HS-5 (cell line): ENCODE measurements around the gene SIL1.
A peak's percentile ranks its signal among the peaks of the same experiment; 100 is the strongest.
"Not testable (repeated sequence)": the region's sequence is repeated elsewhere in the genome, so short reads cannot be mapped to it uniquely, and the experiment has no call there.

Source experiments
- DNase-seq: peaks from one replicate; pipeline ENCODE4 v3.0.0-alpha.2; 2012; ENCODE audit warnings: low read depth

The SIL1 gene

GRCh38 chr5:139199321-139199720, 1.2 kb upstream of the SIL1 start:
- DNase-seq, result no peak

GRCh38 chr5:139196296-139196956, 1.7 kb downstream of the SIL1 start:
- DNase-seq, result no peak

DNA sequence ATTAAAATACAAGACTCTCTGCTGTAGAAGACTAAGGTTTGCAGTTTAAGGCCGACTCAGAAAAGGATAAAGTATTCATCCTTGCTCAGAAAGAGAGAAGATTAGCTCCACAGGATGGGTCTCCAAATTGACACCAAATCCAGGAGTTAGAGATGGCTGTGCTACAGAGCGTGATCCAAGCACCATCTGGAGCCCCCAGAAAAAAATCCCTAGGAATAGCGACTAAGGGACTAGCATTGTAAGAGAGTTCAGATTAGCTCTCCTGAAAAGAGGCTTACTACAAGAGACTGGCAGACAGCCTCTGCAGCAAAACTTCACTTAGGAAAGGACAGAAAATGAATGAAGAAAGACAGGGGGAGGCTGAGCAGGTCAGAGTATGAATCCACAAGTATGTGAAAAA, 3.7 kb downstream of the SIL1 start:
- DNase-seq, result no peak

DNA sequence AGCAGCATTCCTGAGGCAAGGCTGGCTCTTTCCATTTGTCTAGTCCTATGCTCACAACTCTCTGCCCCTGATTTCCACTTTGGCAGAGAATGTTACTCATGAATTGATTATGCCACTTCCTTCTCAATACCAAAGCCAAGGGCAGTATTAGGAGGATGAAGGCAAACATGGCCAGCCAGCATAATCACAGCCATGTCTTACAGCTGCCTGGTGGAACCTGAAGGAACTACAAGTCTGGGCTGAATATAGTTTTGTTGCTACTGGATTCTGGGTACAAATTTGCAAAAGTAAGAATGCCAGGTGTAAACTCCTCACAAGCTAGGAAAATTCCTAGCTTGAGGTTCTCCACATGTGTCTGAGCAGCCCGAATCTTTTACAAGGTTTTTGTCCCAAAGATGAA, 4.2 kb downstream of the SIL1 start:
- no peak for DNase-seq

- DNase-seq, result not testable (repeated sequence)
Measured at GRCh38 chr5:139192906-139193305, 5.3 kb downstream of the SIL1 start.

GRCh38 chr5:139191954-139192353, 6.2 kb downstream of the SIL1 start:
- DNase-seq, result not testable (repeated sequence)

DNA sequence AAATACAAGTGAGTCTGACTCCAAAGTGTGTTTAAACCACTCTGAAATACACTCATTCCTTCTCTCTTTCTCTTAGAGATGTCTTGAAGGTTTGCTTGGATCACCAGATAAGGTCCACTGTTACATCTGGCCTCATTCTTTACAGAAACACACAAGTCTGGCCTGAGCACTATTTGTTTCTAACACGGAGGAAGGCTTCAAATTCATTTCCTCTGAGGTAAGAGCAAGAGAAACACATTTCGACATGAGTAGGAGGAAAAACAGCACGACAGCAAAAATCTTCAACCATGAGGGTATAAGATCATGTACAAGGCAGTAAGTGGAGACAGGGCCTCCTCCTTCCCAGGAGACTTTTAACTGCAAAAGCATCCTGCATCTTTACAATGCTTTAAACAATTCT, 8.0 kb downstream of the SIL1 start:
- no peak for DNase-seq

GRCh38 chr5:139188558-139189270, 9.5 kb downstream of the SIL1 start:
- DNase-seq, result no peak

DNA sequence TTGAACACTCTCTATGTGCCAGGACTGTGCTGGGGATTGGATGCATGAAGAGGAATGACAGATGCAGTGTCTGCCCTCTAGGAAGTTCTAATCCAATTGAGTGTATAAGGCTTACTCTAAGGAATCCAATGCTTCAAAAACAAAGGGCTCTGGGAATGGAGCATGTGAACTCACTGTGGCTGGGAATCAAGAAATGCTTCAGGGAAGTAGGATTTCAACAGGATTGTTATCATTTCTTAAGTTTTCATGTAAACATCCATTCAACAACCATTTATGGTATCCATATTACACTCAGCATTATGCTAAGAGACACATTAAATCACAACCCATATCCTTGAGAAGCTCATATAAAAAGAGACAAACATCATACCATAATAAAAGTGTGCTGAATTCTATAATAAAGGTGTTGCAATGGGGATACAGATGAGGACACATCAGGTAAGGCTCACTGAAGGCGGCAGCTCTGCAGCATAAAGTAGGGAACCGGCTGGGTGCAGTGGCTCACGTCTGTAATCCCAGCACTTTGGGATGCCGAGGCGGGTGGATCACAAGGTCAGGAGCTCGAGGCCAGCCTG, 11.3 kb downstream of the SIL1 start:
- DNase-seq, result no peak

DNA sequence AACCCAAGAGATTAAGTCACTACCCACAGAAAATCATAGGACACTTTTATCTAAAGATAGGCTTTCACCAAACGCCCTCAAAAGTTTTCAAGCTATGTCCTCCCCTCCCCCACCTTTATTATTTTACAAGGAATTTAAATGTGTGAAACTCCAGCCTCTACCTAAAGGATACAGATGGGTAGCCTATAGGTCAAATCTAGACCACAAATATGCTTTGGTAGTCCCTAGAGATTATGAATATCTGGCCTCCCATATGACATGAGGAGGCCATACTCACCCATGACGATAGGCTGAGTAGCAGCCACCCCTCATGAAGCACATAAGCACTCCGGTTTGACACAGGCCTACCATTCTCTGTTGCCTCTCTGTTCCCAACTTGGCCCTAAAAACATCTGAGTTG, 11.9 kb downstream of the SIL1 start:
- DNase-seq, result no peak

DNA sequence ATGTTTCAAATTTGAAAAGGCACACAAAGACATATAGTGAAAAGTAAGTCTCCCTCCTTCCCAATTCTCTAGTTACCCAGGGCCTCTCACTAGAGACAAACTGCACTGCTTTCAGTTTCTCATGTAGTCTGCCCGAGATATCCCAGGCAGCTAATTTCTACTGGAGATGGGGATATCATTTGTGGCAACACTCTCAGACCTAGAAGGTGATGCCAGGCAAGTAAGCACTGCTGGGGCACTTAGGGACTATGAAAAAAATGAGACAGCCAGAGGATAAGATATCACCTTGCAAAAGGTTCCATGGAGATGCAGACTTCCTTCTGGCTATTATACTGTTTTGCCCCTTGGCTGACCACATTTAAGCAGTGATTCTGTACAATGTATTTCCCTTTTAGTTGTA, 12.6 kb downstream of the SIL1 start:
- no peak for DNase-seq

DNA sequence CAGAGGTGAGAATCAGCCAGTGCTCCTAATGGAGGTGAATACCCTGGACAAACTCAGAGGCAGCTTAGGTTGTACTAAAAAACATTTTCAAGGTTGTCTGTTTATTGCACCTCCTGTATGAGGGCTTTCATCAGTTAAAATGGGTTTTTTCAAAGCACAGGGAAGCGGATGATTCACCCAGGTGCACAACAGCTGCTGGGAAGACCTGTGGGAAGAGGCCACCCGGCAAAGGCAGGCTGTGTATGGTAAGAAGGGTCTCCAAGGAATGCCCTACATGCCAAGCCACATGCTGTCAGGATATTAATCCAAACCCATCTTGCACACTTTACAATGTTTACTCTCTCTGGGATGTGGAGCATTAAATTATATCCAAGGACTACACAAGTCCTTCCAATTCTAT, 14.7 kb downstream of the SIL1 start:
- DNase-seq, result no peak

- no peak for DNase-seq
Measured at GRCh38 chr5:139182528-139183296, 15.5 kb downstream of the SIL1 start.

DNA sequence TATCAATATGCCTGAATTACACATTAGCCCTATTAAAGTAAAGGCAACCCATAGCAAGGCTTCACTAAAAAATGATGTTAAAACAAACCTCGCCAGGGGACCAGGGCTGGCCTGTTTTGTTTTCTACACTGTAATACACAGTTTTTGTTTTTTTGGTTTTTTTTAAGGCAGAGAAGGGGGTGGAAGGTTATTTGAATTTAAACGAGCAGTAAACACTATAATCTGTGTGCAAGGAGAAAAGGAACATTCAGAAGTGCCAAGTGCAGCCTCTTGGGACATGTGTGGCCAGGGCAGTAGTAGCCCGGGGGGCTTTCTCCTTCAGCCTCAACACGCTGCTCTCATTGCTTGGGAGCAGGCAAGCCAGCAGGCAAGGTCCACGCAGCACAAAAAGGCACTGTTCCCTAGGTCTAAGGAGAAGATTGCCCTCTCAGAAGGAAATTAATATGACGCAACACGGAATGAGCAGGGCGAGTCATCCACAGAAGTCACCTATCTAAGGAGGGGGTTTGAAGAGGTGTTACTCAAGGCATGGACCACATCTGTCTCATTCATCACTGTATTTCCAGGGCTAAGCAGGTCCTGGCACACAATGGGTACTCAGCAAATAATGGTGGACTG, 16.2 kb downstream of the SIL1 start:
- peak; percentile 13 for DNase-seq

DNA sequence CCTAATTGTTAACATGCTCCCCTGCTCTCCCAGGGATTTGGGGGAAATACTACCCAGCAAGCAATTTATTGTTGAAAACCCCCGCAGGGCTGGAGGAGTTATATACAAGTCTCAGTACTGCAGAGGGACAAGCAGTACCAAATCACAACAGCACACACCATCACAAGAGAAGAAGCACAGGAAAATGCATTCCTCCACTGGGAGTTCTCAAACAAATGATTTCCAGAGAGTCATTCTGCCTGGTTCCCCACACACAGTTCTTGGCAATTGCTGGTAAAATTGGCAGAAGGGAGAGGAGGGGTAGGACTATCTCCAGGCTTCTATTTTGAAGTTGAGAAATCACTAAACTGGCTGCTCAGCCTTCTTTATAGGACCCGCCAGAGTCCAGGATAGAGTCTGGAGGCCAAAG, 16.8 kb downstream of the SIL1 start:
- DNase-seq, result no peak

DNA sequence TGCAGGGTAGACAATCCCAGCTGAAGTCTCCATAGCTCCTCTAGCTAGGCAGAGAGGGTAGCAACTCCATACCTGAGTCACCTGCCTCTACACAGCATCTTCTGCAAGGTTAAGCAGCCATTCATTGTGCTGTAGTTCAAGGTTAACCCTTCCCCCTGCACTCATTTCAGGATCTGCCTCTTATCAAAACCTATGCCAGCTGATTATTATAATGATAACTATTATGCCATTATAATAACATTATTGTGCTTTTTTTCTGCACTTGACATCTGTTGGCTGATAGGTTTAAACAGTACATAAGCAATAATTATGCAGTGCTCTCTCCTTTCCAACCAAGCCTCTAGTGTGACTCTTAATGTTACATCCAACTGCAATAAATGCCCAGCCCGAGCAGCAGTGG, 17.3 kb downstream of the SIL1 start:
- no peak for DNase-seq

GRCh38 chr5:139179778-139180513, 18.2 kb downstream of the SIL1 start:
- DNase-seq, result not testable (repeated sequence)

GRCh38 chr5:139178935-139179334, 19.2 kb downstream of the SIL1 start:
- no peak for DNase-seq

DNA sequence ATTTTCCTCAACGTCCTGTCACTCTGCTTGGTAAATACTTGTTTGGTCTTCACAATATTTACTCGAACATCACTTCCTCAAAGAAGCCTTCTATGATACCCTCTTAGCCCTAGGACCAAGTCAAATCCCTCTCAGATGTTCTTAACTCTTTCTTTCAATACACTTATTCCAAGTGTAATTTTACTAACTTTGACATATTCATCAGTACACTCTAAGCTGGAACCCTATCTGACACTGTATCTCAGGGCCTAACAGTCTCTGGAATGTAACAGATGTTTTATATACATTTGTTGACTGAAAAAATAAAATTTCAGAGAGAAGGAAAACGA, 19.6 kb downstream of the SIL1 start:
- DNase-seq, result no peak

DNA sequence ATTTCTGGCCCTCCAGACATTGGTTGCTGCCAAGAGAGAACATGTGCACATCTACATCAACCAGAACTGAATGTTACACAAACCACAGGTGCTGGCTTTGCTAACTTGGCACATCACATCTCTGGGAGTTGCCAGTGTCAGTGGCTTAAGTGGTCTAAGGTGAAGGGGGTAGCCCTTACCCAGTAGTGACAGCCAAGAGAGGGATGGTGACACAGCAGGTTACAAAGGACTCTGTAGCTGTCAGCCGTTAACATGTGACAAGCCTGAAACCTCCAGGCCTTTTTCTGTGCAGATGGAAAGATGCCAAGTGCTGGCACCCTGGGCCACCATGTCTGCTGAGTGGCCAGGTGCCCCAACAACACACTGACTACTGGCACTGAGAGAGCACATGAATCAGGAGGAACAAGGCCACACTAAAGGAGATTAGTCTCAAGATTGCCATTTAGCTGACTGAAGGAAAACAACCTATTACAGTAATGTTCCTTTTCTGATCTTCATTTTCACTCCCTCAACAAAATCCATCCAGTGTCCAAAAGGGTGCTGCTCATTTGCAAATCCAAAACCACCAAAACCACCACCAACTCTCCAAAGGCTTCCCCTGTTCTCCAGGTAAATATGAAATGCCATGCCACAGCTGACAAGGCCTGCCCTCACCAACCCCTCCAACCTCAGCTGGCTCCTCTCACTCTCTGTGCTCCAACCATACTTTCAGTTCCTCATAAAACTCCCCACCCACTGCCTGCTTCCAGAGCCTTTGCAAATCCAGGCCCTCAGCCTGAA, 20.2 kb downstream of the SIL1 start:
- DNase-seq, result no peak

DNA sequence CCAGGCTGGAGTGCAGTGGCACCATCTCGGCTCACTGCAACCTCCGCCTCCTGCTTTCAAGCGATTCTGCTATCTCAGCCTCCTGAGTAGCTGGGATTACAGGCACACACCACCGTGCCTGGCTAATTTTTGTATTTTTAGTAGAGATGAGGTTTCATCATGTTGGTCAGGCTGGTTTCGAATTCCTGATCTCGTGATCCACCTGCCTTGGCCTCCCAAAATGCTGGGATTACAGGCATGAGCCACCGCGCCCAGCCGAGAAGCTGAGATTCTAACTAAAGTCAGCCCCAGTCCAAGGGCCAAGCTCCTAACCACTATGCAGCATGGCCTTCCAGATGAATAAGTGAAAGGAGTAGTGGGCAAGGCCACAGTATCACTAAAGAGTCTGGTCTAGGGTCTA, 20.9 kb downstream of the SIL1 start:
- not testable (repeated sequence) for DNase-seq
